DOHH2 (cell line): ENCODE results near the gene NT5C1B.

ENCODE experiments used
- EZH2phosphoT487 ChIP-seq: fragments of 200-600 bp; sonication (generic); IDR thresholded peaks from 2 replicates; pipeline ENCODE4 v1.6.1; 2017; ENCODE audit warnings: borderline replicate concordance, mild to moderate bottlenecking, antibody characterized with exemption, low read length, moderate library complexity, mixed read lengths
- TF ChIP-seq, protein P1 (sequence below): fragments of 200-600 bp; sonication (generic); IDR thresholded peaks from one replicate; pipeline ENCODE4 v1.5.1; 2014; ENCODE audit warnings: antibody characterized with exemption, mild to moderate bottlenecking, low read depth, low read length; ENCODE audit not compliant: poor library complexity, severe bottlenecking

DNA sequence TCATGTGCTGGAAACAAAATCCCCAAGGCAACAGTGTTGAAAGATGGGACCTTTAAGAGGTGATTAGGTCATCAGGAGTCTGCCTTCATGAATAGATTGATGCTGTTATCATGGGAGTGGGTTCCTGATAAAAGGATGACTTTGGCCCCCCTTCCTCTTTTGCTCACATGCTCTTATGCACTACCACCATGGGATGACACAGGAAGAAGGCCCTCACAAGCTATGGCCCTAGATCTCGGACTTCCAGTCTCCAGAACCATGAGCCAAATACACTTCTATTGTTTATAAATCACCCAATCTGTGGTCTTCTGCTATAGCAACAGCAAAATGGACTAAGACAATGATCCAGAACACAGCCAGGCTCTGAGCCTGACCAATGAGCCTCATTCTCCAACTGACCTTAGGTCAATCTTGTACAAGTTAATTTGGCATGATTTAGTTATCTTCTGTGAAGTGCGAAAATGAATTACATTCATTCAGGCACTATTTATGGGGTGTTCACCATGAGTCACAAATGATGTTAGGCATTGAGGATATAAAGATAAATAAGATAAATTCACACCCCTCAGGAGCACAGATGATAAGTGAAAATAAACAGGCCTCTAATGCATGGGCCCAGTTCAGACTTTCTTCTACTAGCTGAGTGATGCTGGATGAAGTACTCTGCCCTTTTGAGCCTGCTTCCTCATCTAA is 37.7 kb upstream of the NT5C1B start:
- TF ChIP-seq, protein P1, sequence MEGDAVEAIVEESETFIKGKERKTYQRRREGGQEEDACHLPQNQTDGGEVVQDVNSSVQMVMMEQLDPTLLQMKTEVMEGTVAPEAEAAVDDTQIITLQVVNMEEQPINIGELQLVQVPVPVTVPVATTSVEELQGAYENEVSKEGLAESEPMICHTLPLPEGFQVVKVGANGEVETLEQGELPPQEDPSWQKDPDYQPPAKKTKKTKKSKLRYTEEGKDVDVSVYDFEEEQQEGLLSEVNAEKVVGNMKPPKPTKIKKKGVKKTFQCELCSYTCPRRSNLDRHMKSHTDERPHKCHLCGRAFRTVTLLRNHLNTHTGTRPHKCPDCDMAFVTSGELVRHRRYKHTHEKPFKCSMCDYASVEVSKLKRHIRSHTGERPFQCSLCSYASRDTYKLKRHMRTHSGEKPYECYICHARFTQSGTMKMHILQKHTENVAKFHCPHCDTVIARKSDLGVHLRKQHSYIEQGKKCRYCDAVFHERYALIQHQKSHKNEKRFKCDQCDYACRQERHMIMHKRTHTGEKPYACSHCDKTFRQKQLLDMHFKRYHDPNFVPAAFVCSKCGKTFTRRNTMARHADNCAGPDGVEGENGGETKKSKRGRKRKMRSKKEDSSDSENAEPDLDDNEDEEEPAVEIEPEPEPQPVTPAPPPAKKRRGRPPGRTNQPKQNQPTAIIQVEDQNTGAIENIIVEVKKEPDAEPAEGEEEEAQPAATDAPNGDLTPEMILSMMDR = no peak
- no peak for TF ChIP-seq EZH2phosphoT487
